ENCODE results near the gene MED8.

GRCh38 chr1:43427524-43427923 is 37.9 kb upstream of the MED8 start:
- TF ChIP-seq CTCF (IDR thresholded peaks at IDR 0.05 in 4 of 5, conservative IDR thresholded peaks at IDR 0.05 in 1 of 5) = no peak
- no peak for TF ChIP-seq POLR2A (IDR thresholded peaks at IDR 0.05)
